Activated CD4-positive, alpha-beta T cell treated with anti-CD3 and anti-CD28 coated beads for 36 hours (primary cell): ENCODE measurements around the gene HADHB. TPM values are rescaled to one million over a fixed set of nuclear protein-coding genes. Genes with fewer than 3 reads are reported as not detected.
"Not testable (repeated sequence)": the region's sequence is repeated elsewhere in the genome, so short reads cannot be mapped to it uniquely, and the experiment has no call there.

ENCODE experiments used
- ATAC-seq: fragments of 200-7000 bp; cut with Tn5 transposase; one replicate; pipeline ENCODE4 v1.10.0; 2021; ENCODE audit warnings: mild to moderate bottlenecking, moderate library complexity
- CTCF ChIA-PET: fragments of 350-600 bp; sonication (Branson Sonifier 250); formaldehyde crosslinking; loops from one replicate; lab custom pipeline; 2021; ENCODE audit warnings: antibody characterized with exemption; lab: Charles Lee
- POLR2A ChIA-PET: fragments of 350-600 bp; sonication (Branson Sonifier 250); formaldehyde crosslinking; loops from one replicate; lab custom pipeline; 2021; ENCODE audit warnings: antibody characterized with exemption, inconsistent platforms; lab: Charles Lee
- DNase-seq: peaks from one replicate; pipeline ENCODE4 v3.0.0-alpha.2; 2020
- H3K27ac Mint-ChIP-seq: one replicate; pipeline ENCODE4 v1.8.0; 2021; ENCODE audit warnings: mixed read lengths
- H3K27me3 Mint-ChIP-seq: one replicate; pipeline ENCODE4 v1.8.0; 2021; ENCODE audit warnings: mixed read lengths
- H3K36me3 Mint-ChIP-seq: one replicate; pipeline ENCODE4 v1.8.0; 2021; ENCODE audit warnings: low read depth, mixed read lengths
- H3K4me1 Mint-ChIP-seq: one replicate; pipeline ENCODE4 v1.8.0; 2021; ENCODE audit warnings: mixed read lengths
- H3K4me3 Mint-ChIP-seq: one replicate; pipeline ENCODE4 v1.8.0; 2021; ENCODE audit warnings: mild to moderate bottlenecking, moderate library complexity, mixed read lengths
- H3K9me3 Mint-ChIP-seq: one replicate; pipeline ENCODE4 v1.8.0; 2021; ENCODE audit warnings: low read depth, mixed read lengths
- intact Hi-C, 2 experiments: fragments of 100-400 bp; cut with DNase I in 1 of 2; cut with micrococcal nuclease in 1 of 2; formaldehyde crosslinking; loops; one replicate each; pipeline versions ENCODE4 v1.14.2 to v1.15.1; 2022 to 2024; cut with DNase I, micrococcal nuclease
- total RNA-seq, 2 experiments: library from RNA; stranded (reverse); gene quantifications; one replicate each; pipeline ENCODE4 v1.2.3, GENCODE V29; 2021

Gene HADHB
- total RNA-seq, 2 experiments from 2014 or later: 71.4 to 73.4 TPM

GRCh38 chr2:26245231-26245732, 543 bp downstream of the HADHB start:
- H3K27ac Mint-ChIP-seq: peak overlapping the region; percentile 98
- CTCF ChIA-PET: interaction anchor here (0.6 to 2.2 kb wide), 8 partner anchors 8 to 332 kb away, joined by 3 to 11 read pairs (median 3); no protein-coding TSS in a partner anchor
- peaks cover 43% of the 10 kb centered on the region for H3K4me1 Mint-ChIP-seq
- no peaks in the 10 kb centered on the region for H3K9me3 Mint-ChIP-seq
- H3K36me3 Mint-ChIP-seq: peaks cover 16% of the 10 kb centered on the region
- H3K4me3 Mint-ChIP-seq: peak overlapping the region; percentile 99
- peak; percentile 33 for ATAC-seq
- POLR2A ChIA-PET: interaction anchor here (2.0 to 3.4 kb wide), 2 partner anchors 60 to 101 kb away, joined by 7 to 23 read pairs; partner anchors contain the start of genes ADGRF3 and SELENOI
- H3K27me3 Mint-ChIP-seq: no peaks in the 10 kb centered on the region
- intact Hi-C loops: loop anchor here in 1 of 2 experiments (2.0 to 10.0 kb wide), 2 partner anchors 86 to 370 kb away; partner anchors contain the start of gene ASXL2
- DNase-seq: peak; percentile 78

GRCh38 chr2:26245810-26246209, 1.1 kb downstream of the HADHB start:
- ChIA-PET CTCF (interaction anchor here (0.6 to 1.1 kb wide), 5 partner anchors 16 to 332 kb away, joined by 3 read pairs; no protein-coding TSS in a partner anchor), POLR2A (interaction anchor here (0.6 to 3.4 kb wide), 3 partner anchors 46 to 101 kb away, joined by 3 to 23 read pairs (median 7); partner anchors contain the start of genes ADGRF3 and SELENOI)

GRCh38 chr2:26246818-26247217, 2.1 kb downstream of the HADHB start:
- H3K36me3 Mint-ChIP-seq: peaks cover 16% of the 10 kb centered on the region
- ChIA-PET CTCF (interaction anchor here (0.7 to 1.2 kb wide), 4 partner anchors 11 to 63 kb away, joined by 3 to 4 read pairs (median 3); no protein-coding TSS in a partner anchor), POLR2A (interaction anchor here (2.0 kb wide), 1 partner anchor 62 kb away, joined by 7 read pairs; no protein-coding TSS in a partner anchor)
- ATAC-seq: no peak
- H3K27me3 Mint-ChIP-seq: no peaks in the 10 kb centered on the region
- peak overlapping the region; percentile 42 for H3K27ac Mint-ChIP-seq
- H3K9me3 Mint-ChIP-seq: no peaks in the 10 kb centered on the region
- DNase-seq: peak; percentile 62
- H3K4me1 Mint-ChIP-seq: peaks cover 41% of the 10 kb centered on the region
- intact Hi-C loops: loop anchor here in 1 of 2 experiments (10.0 kb wide), 1 partner anchor 372 kb away; the partner anchor contains the start of gene ASXL2
- H3K4me3 Mint-ChIP-seq: peak overlapping the region; percentile 99

More at GRCh38 chr2:26245810-26246209, 1.1 kb downstream of the HADHB start:
- intact Hi-C loops: loop anchor here in 1 of 2 experiments (2.0 to 10.0 kb wide), 2 partner anchors 85 to 371 kb away; partner anchors contain the start of gene ASXL2
- H3K27me3 Mint-ChIP-seq: no peaks in the 10 kb centered on the region
- H3K36me3 Mint-ChIP-seq: peaks cover 16% of the 10 kb centered on the region
- peak overlapping the region; percentile 99 for H3K4me3 Mint-ChIP-seq
- no peaks in the 10 kb centered on the region for H3K9me3 Mint-ChIP-seq
- ATAC-seq (peak; percentile 40), DNase-seq (peak; percentile 33)
- H3K4me1 Mint-ChIP-seq: peaks cover 38% of the 10 kb centered on the region
- peak overlapping the region; percentile 98 for H3K27ac Mint-ChIP-seq

- ATAC-seq (no peak), DNase-seq (no peak)
- intact Hi-C loops: loop anchor here in 1 of 2 experiments (10.0 kb wide), 1 partner anchor 375 kb away; the partner anchor contains the start of gene ASXL2
- Mint-ChIP-seq H3K36me3 (peaks cover 13% of the 10 kb centered on the region), H3K27me3 (no peaks in the 10 kb centered on the region), H3K4me1 (peaks cover 40% of the 10 kb centered on the region), H3K9me3 (no peaks in the 10 kb centered on the region), H3K4me3 (no peak overlapping the region), H3K27ac (no peak overlapping the region)
- CTCF ChIA-PET: no interaction called here
- POLR2A ChIA-PET: no interaction called here
Observed at GRCh38 chr2:26249625-26250024, 4.9 kb downstream of the HADHB start.

- DNase-seq: no peak
- ATAC-seq: no peak
- peaks cover 12% of the 10 kb centered on the region for H3K36me3 Mint-ChIP-seq
- H3K27ac Mint-ChIP-seq: no peak overlapping the region
- no peaks in the 10 kb centered on the region for H3K9me3 Mint-ChIP-seq
- ChIA-PET CTCF (interaction anchor here (0.5 to 1.5 kb wide), 4 partner anchors 9 to 718 kb away, joined by 3 to 5 read pairs (median 3); partner anchors contain the start of gene MAPRE3), POLR2A (interaction anchor here (0.9 kb wide), 1 partner anchor 94 kb away, joined by 3 read pairs; the partner anchor contains the start of gene SELENOI)
- intact Hi-C loops: no loop called here
- H3K4me3 Mint-ChIP-seq: no peak overlapping the region
- H3K27me3 Mint-ChIP-seq: no peaks in the 10 kb centered on the region
- H3K4me1 Mint-ChIP-seq: peaks cover 24% of the 10 kb centered on the region
Observed at GRCh38 chr2:26251893-26252292, 7.2 kb downstream of the HADHB start.

GRCh38 chr2:26255759-26256384, 11.1 kb downstream of the HADHB start:
- Mint-ChIP-seq H3K9me3 (no peaks in the 10 kb centered on the region), H3K27ac (no peak overlapping the region), H3K36me3 (peaks cover 22% of the 10 kb centered on the region), H3K4me1 (peaks cover 17% of the 10 kb centered on the region), H3K4me3 (no peak overlapping the region), H3K27me3 (no peaks in the 10 kb centered on the region)
- ATAC-seq: no peak
- POLR2A ChIA-PET: no interaction called here
- CTCF ChIA-PET: interaction anchor here (0.7 to 1.0 kb wide), 2 partner anchors 19 to 70 kb away, joined by 3 read pairs; no protein-coding TSS in a partner anchor
- intact Hi-C loops: no loop called here
- no peak for DNase-seq

GRCh38 chr2:26258836-26259235, 14.1 kb downstream of the HADHB start:
- intact Hi-C loops, H3K9me3 Mint-ChIP-seq: not testable (repeated sequence)
- peaks cover 22% of the 10 kb centered on the region for H3K36me3 Mint-ChIP-seq

GRCh38 chr2:26268213-26268612, 23.5 kb downstream of the HADHB start:
- intact Hi-C loops: no loop called here
- ATAC-seq (no peak), DNase-seq (no peak)
- no peaks in the 10 kb centered on the region for H3K27me3 Mint-ChIP-seq
- ChIA-PET CTCF (no interaction called here), POLR2A (no interaction called here)
- no peak overlapping the region for H3K4me3 Mint-ChIP-seq
- peaks cover 6% of the 10 kb centered on the region for H3K36me3 Mint-ChIP-seq
- H3K9me3 Mint-ChIP-seq: no peaks in the 10 kb centered on the region
- H3K27ac Mint-ChIP-seq: no peak overlapping the region
- peaks cover 13% of the 10 kb centered on the region for H3K4me1 Mint-ChIP-seq

More at GRCh38 chr2:26258836-26259235, 14.1 kb downstream of the HADHB start:
- POLR2A ChIA-PET, H3K4me3 Mint-ChIP-seq, H3K4me1 Mint-ChIP-seq, H3K27me3 Mint-ChIP-seq, ATAC-seq, DNase-seq, H3K27ac Mint-ChIP-seq: not testable (repeated sequence)
- CTCF ChIA-PET: interaction anchor here (0.6 to 0.9 kb wide), 4 partner anchors 12 to 1045 kb away, joined by 3 read pairs; no protein-coding TSS in a partner anchor

GRCh38 chr2:26268670-26269385, 24.1 kb downstream of the HADHB start:
- intact Hi-C loops, H3K4me3 Mint-ChIP-seq, H3K36me3 Mint-ChIP-seq, POLR2A ChIA-PET, H3K27ac Mint-ChIP-seq, H3K9me3 Mint-ChIP-seq, H3K27me3 Mint-ChIP-seq, DNase-seq, ATAC-seq: not testable (repeated sequence)
- CTCF ChIA-PET: interaction anchor here (0.6 kb wide), 2 partner anchors 176 to 630 kb away, joined by 3 read pairs; no protein-coding TSS in a partner anchor
- peaks cover 15% of the 10 kb centered on the region for H3K4me1 Mint-ChIP-seq

- intact Hi-C loops: no loop called here
- no peak for ATAC-seq
- Mint-ChIP-seq H3K36me3 (peaks cover 9% of the 10 kb centered on the region), H3K4me1 (peaks cover 17% of the 10 kb centered on the region), H3K9me3 (no peaks in the 10 kb centered on the region), H3K27me3 (no peaks in the 10 kb centered on the region), H3K27ac (peak overlapping the region; percentile 31), H3K4me3 (no peak overlapping the region)
- ChIA-PET POLR2A (no interaction called here), CTCF (interaction anchor here (0.6 kb wide), 2 partner anchors 177 to 685 kb away, joined by 3 read pairs; no protein-coding TSS in a partner anchor)
- no peak for DNase-seq
Observed at GRCh38 chr2:26269571-26270158, 24.9 kb downstream of the HADHB start.
